DOHH2 (cell line): ENCODE results near the gene TPM1.

ENCODE experiments used
- EZH2phosphoT487 ChIP-seq: fragments of 200-600 bp; sonication (generic); IDR thresholded peaks from 2 replicates; pipeline ENCODE4 v1.6.1; 2017; ENCODE audit warnings: borderline replicate concordance, mild to moderate bottlenecking, antibody characterized with exemption, low read length, moderate library complexity, mixed read lengths
- TF ChIP-seq, protein P1 (sequence below): fragments of 200-600 bp; sonication (generic); IDR thresholded peaks from one replicate; pipeline ENCODE4 v1.5.1; 2014; ENCODE audit warnings: antibody characterized with exemption, mild to moderate bottlenecking, low read depth, low read length; ENCODE audit not compliant: poor library complexity, severe bottlenecking

DNA sequence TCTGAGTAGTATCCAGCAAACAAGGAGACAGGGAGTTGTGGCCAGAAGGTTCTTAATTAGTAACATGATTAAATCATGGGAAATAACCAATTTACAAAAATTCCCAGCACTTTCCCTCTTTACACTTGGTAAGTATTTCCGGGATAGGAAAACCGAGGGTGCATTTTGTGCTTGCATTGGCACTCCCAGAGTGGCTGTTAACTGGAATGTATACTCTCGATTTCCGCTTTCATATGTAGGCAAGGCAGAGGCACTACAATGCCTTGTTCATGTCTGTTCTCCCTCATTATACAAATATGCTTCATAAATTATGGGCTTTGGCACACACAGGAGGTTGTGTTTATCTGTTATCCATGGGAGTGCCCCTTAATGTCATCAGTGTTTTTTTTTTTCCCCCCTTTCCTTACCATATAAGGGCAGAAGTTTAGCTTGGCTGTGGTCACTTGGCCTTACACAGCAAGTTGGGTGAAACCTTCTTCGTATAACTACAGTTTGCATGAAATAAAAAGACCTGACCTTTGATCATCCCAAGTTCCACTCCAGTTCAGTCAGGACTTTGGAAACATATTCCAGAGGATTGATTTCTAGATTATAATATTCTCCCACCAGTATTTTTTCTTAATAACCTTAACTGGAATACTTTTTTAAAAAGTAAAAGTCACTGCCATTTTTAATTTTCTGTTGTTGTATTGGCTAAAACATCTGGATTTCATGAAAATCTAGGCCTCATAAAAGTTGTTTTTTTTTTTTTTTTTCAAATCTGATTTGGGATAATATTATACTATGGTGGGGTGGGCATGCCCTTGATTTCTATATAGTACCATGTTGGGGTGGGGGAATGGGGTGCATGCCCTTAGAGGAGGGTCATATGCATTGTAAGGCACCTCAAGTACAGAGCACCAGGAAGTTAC lies 8.9 kb downstream of the TPM1 start:
- TF ChIP-seq, protein P1, sequence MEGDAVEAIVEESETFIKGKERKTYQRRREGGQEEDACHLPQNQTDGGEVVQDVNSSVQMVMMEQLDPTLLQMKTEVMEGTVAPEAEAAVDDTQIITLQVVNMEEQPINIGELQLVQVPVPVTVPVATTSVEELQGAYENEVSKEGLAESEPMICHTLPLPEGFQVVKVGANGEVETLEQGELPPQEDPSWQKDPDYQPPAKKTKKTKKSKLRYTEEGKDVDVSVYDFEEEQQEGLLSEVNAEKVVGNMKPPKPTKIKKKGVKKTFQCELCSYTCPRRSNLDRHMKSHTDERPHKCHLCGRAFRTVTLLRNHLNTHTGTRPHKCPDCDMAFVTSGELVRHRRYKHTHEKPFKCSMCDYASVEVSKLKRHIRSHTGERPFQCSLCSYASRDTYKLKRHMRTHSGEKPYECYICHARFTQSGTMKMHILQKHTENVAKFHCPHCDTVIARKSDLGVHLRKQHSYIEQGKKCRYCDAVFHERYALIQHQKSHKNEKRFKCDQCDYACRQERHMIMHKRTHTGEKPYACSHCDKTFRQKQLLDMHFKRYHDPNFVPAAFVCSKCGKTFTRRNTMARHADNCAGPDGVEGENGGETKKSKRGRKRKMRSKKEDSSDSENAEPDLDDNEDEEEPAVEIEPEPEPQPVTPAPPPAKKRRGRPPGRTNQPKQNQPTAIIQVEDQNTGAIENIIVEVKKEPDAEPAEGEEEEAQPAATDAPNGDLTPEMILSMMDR = no peak
- no peak for TF ChIP-seq EZH2phosphoT487
